ENCODE measurements around the gene GNG4. TPM values are rescaled to one million over a fixed set of nuclear protein-coding genes. Genes with fewer than 3 reads are reported as not detected.

GNG4 gene
- total and polyA plus RNA-seq, 9 of the 15 experiments (the other 6 are each of a cell fraction or from before 2014, with no cell fraction given), result 0.06 to 0.58 (median 0.08) TPM; not detected in 4

GRCh38 chr1:235504494-235505222 is 144.9 kb downstream of the GNG4 start:
- in situ Hi-C loops (cut with MboI), result no loop called here
- TSS peak; percentile 97 for BruUV-seq (replicated peaks)
- Histone ChIP-seq H3K27me3 (ENCODE audit: control insufficient read depth in 2 of 2, insufficient read depth in 2 of 2, low read length in 2 of 2) (no peaks in the 10 kb centered on the region), H2AFZ (ENCODE audit: low read depth, low read length) (peak overlapping the region; percentile 100), H3K9ac (ENCODE audit: insufficient read depth in 1 of 2, low read depth in 2 of 2, low read length in 2 of 2) (peak overlapping the region; percentile 91 to 98), H3K36me3 (ENCODE audit: control insufficient read depth, insufficient read depth, low read length) (0 out of 3 replicates have a peak, but pooled peaks cover 2% of the 10 kb centered on the region), H3K4me3 (peak overlapping the region; percentile 66), H3K9me3 (replicated peaks; ENCODE audit: control insufficient read depth, insufficient read depth, low read depth, low read length) (no peaks in the 10 kb centered on the region), H3K79me2 (ENCODE audit: control insufficient read depth, insufficient read depth, low read length) (peaks cover 62% of the 10 kb centered on the region), H3K9me1 (ENCODE audit: control insufficient read depth, insufficient read depth, low read length) (no peaks in the 10 kb centered on the region), H3K27ac (ENCODE audit: extremely low read depth, low read depth, low read length) (peak overlapping the region; percentile 96), H4K20me1 (replicated peaks; ENCODE audit: control insufficient read depth, insufficient read depth, low read length) (no peaks in the 10 kb centered on the region), H3K4me2 (ENCODE audit: insufficient read depth, low read length) (peak overlapping the region; percentile 93), H3K4me1 (replicated peaks in 1 of 2; ENCODE audit: control insufficient read depth in 2 of 2, insufficient read depth in 2 of 2, low read length in 2 of 2) (peaks cover 18 to 21% of the 10 kb centered on the region in 2 experiments; a peak in 4 of 5 replicates)
- intact Hi-C loops (cut with micrococcal nuclease), result loop anchor here (1.0 to 10.0 kb wide), 6 partner anchors 62 to 900 kb away; partner anchors contain the start of genes ARID4B, GGPS1 and TOMM20
- POLR2A ChIA-PET, result interaction anchor here (0.5 to 3.0 kb wide), 21 partner anchors 9 to 1061 kb away, joined by 3 to 29 read pairs (median 3); no protein-coding TSS in a partner anchor
- CTCF ChIA-PET (ENCODE audit: low intra/inter-chr PET ratio), result interaction anchor here (0.7 to 1.3 kb wide), 3 partner anchors 227 to 411 kb away, joined by 3 to 5 read pairs (median 4); no protein-coding TSS in a partner anchor
- WGBS (ENCODE audit: insufficient coverage, low coverage, missing lambda C conversion rate), result under 1% methylated on average over 60 of the region's 61 CpGs
- ATAC-seq, result peak; percentile 87
- peak; percentile 97 to 100 (median 98) for DNase-seq (ENCODE audit: extremely low read depth in 1 of 4, low spot score in 3 of 4)
- FAIRE-seq, result peak; percentile 95
- TF ChIP-seq ZNF133 (CRISPR knock-in tag; IDR thresholded peaks at IDR 0.05), result peak; percentile 7; the same call in 1 of the 2 replicates
- TF ChIP-seq CREBBP (IDR thresholded peaks at IDR 0.05; ENCODE audit: low read depth, low read length), result no peak
- no peak for TF ChIP-seq NR2F6 (CRISPR knock-in tag; IDR thresholded peaks at IDR 0.05)
- no peak; the same call in 1 of the 2 replicates for TF ChIP-seq PREB (CRISPR knock-in tag; IDR thresholded peaks at IDR 0.05)
- TF ChIP-seq FUS (optimal IDR thresholded peaks at IDR 0.05; ENCODE audit: low read depth, low read length), result no peak
- no peak for TF ChIP-seq BRD4 (IDR thresholded peaks at IDR 0.05)
- 0 out of 2 replicates have a peak, but pooled peaks have one; percentile 37 for TF ChIP-seq ZNF740 (CRISPR knock-in tag; IDR thresholded peaks at IDR 0.05)
- TF ChIP-seq ZNF740 (tag; IDR thresholded peaks at IDR 0.05), result no peak
- TF ChIP-seq NFXL1 (CRISPR knock-in tag; IDR thresholded peaks at IDR 0.05), result peak; percentile 47; the same call in 1 of the 2 replicates
- no peak for TF ChIP-seq ETV6 (IDR thresholded peaks at IDR 0.05; ENCODE audit: borderline replicate concordance in 1 of 2, low read depth in 2 of 2, low read length in 1 of 2)
- TF ChIP-seq ETV6 (CRISPR knock-in tag; IDR thresholded peaks at IDR 0.05; ENCODE audit: borderline replicate concordance), result peak; percentile 95; the same call in 1 of the 2 replicates
- no peak for TF ChIP-seq RBM15 (IDR thresholded peaks at IDR 0.05; ENCODE audit: insufficient read depth, low read length)
- no peak for TF ChIP-seq SRSF9 (IDR thresholded peaks at IDR 0.05; ENCODE audit: borderline replicate concordance, low read depth, low read length)
- TF ChIP-seq, protein P1, sequence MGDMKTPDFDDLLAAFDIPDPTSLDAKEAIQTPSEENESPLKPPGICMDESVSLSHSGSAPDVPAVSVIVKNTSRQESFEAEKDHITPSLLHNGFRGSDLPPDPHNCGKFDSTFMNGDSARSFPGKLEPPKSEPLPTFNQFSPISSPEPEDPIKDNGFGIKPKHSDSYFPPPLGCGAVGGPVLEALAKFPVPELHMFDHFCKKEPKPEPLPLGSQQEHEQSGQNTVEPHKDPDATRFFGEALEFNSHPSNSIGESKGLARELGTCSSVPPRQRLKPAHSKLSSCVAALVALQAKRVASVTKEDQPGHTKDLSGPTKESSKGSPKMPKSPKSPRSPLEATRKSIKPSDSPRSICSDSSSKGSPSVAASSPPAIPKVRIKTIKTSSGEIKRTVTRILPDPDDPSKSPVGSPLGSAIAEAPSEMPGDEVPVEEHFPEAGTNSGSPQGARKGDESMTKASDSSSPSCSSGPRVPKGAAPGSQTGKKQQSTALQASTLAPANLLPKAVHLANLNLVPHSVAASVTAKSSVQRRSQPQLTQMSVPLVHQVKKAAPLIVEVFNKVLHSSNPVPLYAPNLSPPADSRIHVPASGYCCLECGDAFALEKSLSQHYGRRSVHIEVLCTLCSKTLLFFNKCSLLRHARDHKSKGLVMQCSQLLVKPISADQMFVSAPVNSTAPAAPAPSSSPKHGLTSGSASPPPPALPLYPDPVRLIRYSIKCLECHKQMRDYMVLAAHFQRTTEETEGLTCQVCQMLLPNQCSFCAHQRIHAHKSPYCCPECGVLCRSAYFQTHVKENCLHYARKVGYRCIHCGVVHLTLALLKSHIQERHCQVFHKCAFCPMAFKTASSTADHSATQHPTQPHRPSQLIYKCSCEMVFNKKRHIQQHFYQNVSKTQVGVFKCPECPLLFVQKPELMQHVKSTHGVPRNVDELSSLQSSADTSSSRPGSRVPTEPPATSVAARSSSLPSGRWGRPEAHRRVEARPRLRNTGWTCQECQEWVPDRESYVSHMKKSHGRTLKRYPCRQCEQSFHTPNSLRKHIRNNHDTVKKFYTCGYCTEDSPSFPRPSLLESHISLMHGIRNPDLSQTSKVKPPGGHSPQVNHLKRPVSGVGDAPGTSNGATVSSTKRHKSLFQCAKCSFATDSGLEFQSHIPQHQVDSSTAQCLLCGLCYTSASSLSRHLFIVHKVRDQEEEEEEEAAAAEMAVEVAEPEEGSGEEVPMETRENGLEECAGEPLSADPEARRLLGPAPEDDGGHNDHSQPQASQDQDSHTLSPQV (IDR thresholded peaks at IDR 0.05), result peak; percentile 73; the same call in 1 of the 2 replicates
- peak; percentile 81 for TF ChIP-seq POU5F1 (IDR thresholded peaks at IDR 0.05; ENCODE audit: borderline replicate concordance, low read depth, low read length, partially characterized antibody)

Data from K562 (cell line).